Measurements from ENCODE around the gene CNTNAP2.

GRCh38 chr7:148362541-148362940 lies 2245.9 kb downstream of the CNTNAP2 start:
- TF ChIP-seq CTCF (conservative IDR thresholded peaks at IDR 0.05 in 1 of 2, IDR thresholded peaks at IDR 0.05 in 1 of 2; ENCODE audit: low read depth in 1 of 2, low read length in 2 of 2) (no peak), EZH2 (IDR thresholded peaks at IDR 0.05; ENCODE audit: low read length, missing control alignments) (no peak)

All from fibroblast of lung (primary cell).